ENCODE data around the gene VARS1.

DNA sequence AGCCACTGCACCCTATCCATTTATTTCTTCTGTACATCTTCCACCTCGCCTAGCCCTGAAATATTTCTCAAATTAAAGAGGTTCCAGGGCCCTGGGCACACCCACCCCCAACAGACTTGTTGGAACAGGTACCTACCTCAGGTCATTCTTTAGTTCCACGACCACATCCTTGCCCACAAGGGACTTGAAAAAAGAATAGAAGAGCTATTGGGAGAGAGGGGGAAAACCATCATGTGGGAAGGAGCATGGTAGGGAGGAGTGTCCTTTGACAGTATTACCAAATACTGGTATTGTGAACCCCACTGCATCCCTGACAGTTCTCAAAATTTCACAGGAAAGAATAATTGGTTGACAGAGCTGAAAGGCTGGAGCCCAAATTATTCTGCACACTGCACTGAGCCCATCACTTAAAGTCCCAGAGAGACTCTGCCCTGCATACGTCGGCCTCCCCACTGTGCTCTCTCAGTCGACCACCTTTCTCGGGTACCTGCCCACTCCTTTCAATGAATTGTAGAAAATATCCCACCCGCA lies 10.5 kb upstream of the VARS1 start:
- TF ChIP-seq POLR2A (IDR thresholded peaks at IDR 0.05) (no peak), POLR2AphosphoS5 (IDR thresholded peaks at IDR 0.05) (no peak)
- TF ChIP-seq, protein P1, sequence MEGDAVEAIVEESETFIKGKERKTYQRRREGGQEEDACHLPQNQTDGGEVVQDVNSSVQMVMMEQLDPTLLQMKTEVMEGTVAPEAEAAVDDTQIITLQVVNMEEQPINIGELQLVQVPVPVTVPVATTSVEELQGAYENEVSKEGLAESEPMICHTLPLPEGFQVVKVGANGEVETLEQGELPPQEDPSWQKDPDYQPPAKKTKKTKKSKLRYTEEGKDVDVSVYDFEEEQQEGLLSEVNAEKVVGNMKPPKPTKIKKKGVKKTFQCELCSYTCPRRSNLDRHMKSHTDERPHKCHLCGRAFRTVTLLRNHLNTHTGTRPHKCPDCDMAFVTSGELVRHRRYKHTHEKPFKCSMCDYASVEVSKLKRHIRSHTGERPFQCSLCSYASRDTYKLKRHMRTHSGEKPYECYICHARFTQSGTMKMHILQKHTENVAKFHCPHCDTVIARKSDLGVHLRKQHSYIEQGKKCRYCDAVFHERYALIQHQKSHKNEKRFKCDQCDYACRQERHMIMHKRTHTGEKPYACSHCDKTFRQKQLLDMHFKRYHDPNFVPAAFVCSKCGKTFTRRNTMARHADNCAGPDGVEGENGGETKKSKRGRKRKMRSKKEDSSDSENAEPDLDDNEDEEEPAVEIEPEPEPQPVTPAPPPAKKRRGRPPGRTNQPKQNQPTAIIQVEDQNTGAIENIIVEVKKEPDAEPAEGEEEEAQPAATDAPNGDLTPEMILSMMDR (IDR thresholded peaks at IDR 0.05) = no peak

Measured in upper lobe of left lung (tissue), 4 donors.